SK-N-SH treated with all-trans-retinoic acid at 6 μM for 48 hours (cell line): ENCODE data around the gene SRRT.
"Not testable (repeated sequence)": the region's sequence is repeated elsewhere in the genome, so short reads cannot be mapped to it uniquely, and the experiment has no call there.

ENCODE experiments used
- ATAC-seq: fragments of 200-7000 bp; cut with Tn5 transposase; 3 replicates; pipeline ENCODE4 v1.9.1; 2020; ENCODE audit warnings: mild to moderate bottlenecking, moderate library complexity

Gene SRRT

GRCh38 chr7:100936167-100936566 is 61.3 kb downstream of the SRRT start:
- ATAC-seq: not testable (repeated sequence)
